ENCODE results near the gene IGFALS.

IGFALS gene

GRCh38 chr16:1790611-1791255 is 2.8 kb downstream of the IGFALS start:
- TF ChIP-seq, protein P1, sequence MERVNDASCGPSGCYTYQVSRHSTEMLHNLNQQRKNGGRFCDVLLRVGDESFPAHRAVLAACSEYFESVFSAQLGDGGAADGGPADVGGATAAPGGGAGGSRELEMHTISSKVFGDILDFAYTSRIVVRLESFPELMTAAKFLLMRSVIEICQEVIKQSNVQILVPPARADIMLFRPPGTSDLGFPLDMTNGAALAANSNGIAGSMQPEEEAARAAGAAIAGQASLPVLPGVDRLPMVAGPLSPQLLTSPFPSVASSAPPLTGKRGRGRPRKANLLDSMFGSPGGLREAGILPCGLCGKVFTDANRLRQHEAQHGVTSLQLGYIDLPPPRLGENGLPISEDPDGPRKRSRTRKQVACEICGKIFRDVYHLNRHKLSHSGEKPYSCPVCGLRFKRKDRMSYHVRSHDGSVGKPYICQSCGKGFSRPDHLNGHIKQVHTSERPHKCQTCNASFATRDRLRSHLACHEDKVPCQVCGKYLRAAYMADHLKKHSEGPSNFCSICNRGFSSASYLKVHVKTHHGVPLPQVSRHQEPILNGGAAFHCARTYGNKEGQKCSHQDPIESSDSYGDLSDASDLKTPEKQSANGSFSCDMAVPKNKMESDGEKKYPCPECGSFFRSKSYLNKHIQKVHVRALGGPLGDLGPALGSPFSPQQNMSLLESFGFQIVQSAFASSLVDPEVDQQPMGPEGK (CRISPR knock-in tag; IDR thresholded peaks at IDR 0.05; ENCODE audit: borderline replicate concordance), result no peak
- TF ChIP-seq CSRNP3 (CRISPR knock-in tag; IDR thresholded peaks at IDR 0.05) (no peak), ESRRG (CRISPR knock-in tag; IDR thresholded peaks at IDR 0.05) (no peak), ZNF70 (CRISPR knock-in tag; IDR thresholded peaks at IDR 0.05) (no peak)
- ATAC-seq, result no peak

DNA sequence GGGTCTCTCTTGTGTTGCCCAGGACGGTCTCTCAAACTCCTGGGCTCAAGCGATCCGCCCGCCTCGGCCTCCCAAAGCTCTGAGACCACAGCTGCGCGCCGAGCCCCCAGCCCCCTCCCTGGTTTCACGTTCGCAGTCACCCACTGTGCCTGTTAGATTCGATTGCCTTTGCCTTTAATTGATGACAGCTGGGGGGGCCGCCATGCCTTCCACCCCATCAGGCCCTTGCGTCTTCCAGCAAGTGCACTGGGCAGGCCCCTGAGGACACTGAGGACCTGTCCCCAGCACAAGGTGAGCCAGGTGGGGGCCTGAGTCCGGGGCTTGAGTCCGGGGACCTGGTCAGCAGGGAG is 3.3 kb downstream of the IGFALS start:
- ATAC-seq, result no peak
- TF ChIP-seq, protein P2, sequence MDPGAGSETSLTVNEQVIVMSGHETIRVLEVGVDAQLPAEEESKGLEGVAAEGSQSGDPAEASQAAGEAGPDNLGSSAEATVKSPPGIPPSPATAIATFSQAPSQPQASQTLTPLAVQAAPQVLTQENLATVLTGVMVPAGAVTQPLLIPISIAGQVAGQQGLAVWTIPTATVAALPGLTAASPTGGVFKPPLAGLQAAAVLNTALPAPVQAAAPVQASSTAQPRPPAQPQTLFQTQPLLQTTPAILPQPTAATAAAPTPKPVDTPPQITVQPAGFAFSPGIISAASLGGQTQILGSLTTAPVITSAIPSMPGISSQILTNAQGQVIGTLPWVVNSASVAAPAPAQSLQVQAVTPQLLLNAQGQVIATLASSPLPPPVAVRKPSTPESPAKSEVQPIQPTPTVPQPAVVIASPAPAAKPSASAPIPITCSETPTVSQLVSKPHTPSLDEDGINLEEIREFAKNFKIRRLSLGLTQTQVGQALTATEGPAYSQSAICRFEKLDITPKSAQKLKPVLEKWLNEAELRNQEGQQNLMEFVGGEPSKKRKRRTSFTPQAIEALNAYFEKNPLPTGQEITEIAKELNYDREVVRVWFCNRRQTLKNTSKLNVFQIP (CRISPR knock-in tag; IDR thresholded peaks at IDR 0.05; ENCODE audit: borderline replicate concordance, low read depth), result no peak
- TF ChIP-seq BACH2 (CRISPR knock-in tag; IDR thresholded peaks at IDR 0.05; ENCODE audit: borderline replicate concordance) (no peak), TCF4 (CRISPR knock-in tag; IDR thresholded peaks at IDR 0.05; ENCODE audit: borderline replicate concordance) (no peak), TSHZ2 (CRISPR knock-in tag; IDR thresholded peaks at IDR 0.05) (no peak)
- TF ChIP-seq, protein P3, sequence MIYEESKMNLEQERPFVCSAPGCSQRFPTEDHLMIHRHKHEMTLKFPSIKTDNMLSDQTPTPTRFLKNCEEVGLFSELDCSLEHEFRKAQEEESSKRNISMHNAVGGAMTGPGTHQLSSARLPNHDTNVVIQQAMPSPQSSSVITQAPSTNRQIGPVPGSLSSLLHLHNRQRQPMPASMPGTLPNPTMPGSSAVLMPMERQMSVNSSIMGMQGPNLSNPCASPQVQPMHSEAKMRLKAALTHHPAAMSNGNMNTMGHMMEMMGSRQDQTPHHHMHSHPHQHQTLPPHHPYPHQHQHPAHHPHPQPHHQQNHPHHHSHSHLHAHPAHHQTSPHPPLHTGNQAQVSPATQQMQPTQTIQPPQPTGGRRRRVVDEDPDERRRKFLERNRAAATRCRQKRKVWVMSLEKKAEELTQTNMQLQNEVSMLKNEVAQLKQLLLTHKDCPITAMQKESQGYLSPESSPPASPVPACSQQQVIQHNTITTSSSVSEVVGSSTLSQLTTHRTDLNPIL (CRISPR knock-in tag; IDR thresholded peaks at IDR 0.05; ENCODE audit: low read depth), result no peak
- TF ChIP-seq, protein P1 (CRISPR knock-in tag; IDR thresholded peaks at IDR 0.05; ENCODE audit: borderline replicate concordance), result no peak

DNA sequence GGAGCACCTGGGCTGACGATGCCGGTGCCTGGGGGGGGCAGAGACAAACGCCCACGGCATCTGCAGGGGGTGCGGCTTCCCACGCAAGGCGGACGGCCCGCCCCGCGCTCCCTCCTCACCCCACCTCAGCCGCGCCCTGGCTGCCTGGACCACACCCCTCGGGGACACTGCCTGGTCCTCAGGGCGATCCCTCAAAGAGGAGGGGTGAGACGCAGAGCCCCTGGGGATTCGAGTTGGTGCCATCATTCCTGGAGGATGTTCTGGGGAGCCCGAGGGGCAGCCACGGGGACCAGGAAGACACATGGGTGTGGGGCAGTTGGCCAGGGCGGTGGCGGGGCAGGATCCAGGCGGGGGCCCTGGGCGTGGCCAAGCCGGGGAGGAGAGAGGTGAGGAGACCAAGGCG is 3.9 kb downstream of the IGFALS start:
- TF ChIP-seq SNAI2 (CRISPR knock-in tag; IDR thresholded peaks at IDR 0.05) (no peak), ZNF8 (CRISPR knock-in tag; IDR thresholded peaks at IDR 0.05) (no peak), CSRNP3 (CRISPR knock-in tag; IDR thresholded peaks at IDR 0.05) (no peak), ZFP3 (CRISPR knock-in tag; IDR thresholded peaks at IDR 0.05) (no peak), ZC3H10 (CRISPR knock-in tag; IDR thresholded peaks at IDR 0.05) (no peak), GLIS3 (CRISPR knock-in tag; IDR thresholded peaks at IDR 0.05) (no peak), BACH2 (CRISPR knock-in tag; IDR thresholded peaks at IDR 0.05; ENCODE audit: borderline replicate concordance) (no peak), TOX (CRISPR knock-in tag; IDR thresholded peaks at IDR 0.05; ENCODE audit: borderline replicate concordance) (no peak), RARB (CRISPR knock-in tag; IDR thresholded peaks at IDR 0.05) (no peak), CSDC2 (CRISPR knock-in tag; IDR thresholded peaks at IDR 0.05) (no peak), TSHZ2 (CRISPR knock-in tag; IDR thresholded peaks at IDR 0.05) (no peak), ESRRG (CRISPR knock-in tag; IDR thresholded peaks at IDR 0.05) (no peak), ISL1 (CRISPR knock-in tag; IDR thresholded peaks at IDR 0.05) (no peak), ZNF70 (CRISPR knock-in tag; IDR thresholded peaks at IDR 0.05) (no peak), ZFP30 (CRISPR knock-in tag; IDR thresholded peaks at IDR 0.05) (no peak), OSR1 (CRISPR knock-in tag; IDR thresholded peaks at IDR 0.05) (no peak)
- no peak for ATAC-seq
